HL-60/S4 treated with phorbol 12-myristate 13-acetate at 8.2 ng/mL for 4 days and 3 days (cell line): Measurements from ENCODE around the gene SLCO3A1.

Source experiments
- in situ Hi-C: fragments of 300-500 bp; cut with MboI; formaldehyde crosslinking; loops from 2 replicates; pipeline ENCODE4 v1.15.0; 2022; ENCODE audit warnings: low sequenced_read_pairs

The SLCO3A1 gene

GRCh38 chr15:92112180-92112579 lies 258.7 kb downstream of the SLCO3A1 start:
- in situ Hi-C loops, result loop anchor here (25.0 kb wide), 1 partner anchor 600 kb away; no protein-coding TSS in a partner anchor

GRCh38 chr15:92112711-92113110 lies 259.2 kb downstream of the SLCO3A1 start:
- in situ Hi-C loops, result loop anchor here (25.0 kb wide), 1 partner anchor 600 kb away; no protein-coding TSS in a partner anchor

GRCh38 chr15:92113832-92114231 lies 260.3 kb downstream of the SLCO3A1 start:
- in situ Hi-C loops, result loop anchor here (25.0 kb wide), 1 partner anchor 598 kb away; no protein-coding TSS in a partner anchor

GRCh38 chr15:92115834-92116233 lies 262.3 kb downstream of the SLCO3A1 start:
- in situ Hi-C loops, result loop anchor here (25.0 kb wide), 1 partner anchor 596 kb away; no protein-coding TSS in a partner anchor

- in situ Hi-C loops, result loop anchor here (25.0 kb wide), 1 partner anchor 596 kb away; no protein-coding TSS in a partner anchor
Measured at GRCh38 chr15:92116330-92116729, 262.8 kb downstream of the SLCO3A1 start.

- in situ Hi-C loops, result loop anchor here (25.0 kb wide), 1 partner anchor 595 kb away; no protein-coding TSS in a partner anchor
Measured at GRCh38 chr15:92117261-92117731, 263.8 kb downstream of the SLCO3A1 start.

- in situ Hi-C loops, result loop anchor here (25.0 kb wide), 1 partner anchor 594 kb away; no protein-coding TSS in a partner anchor
Measured at GRCh38 chr15:92118162-92118935, 264.8 kb downstream of the SLCO3A1 start.

GRCh38 chr15:92118936-92119325 lies 265.4 kb downstream of the SLCO3A1 start:
- in situ Hi-C loops, result loop anchor here (25.0 kb wide), 1 partner anchor 593 kb away; no protein-coding TSS in a partner anchor

- in situ Hi-C loops, result loop anchor here (25.0 kb wide), 1 partner anchor 592 kb away; no protein-coding TSS in a partner anchor
Measured at GRCh38 chr15:92120094-92120795, 266.7 kb downstream of the SLCO3A1 start.

GRCh38 chr15:92121047-92121446 lies 267.5 kb downstream of the SLCO3A1 start:
- in situ Hi-C loops, result loop anchor here (25.0 kb wide), 1 partner anchor 591 kb away; no protein-coding TSS in a partner anchor

- in situ Hi-C loops, result loop anchor here (25.0 kb wide), 1 partner anchor 590 kb away; no protein-coding TSS in a partner anchor
Measured at GRCh38 chr15:92122259-92122658, 268.8 kb downstream of the SLCO3A1 start.

GRCh38 chr15:92123962-92124656 lies 270.6 kb downstream of the SLCO3A1 start:
- in situ Hi-C loops, result loop anchor here (25.0 kb wide), 1 partner anchor 588 kb away; no protein-coding TSS in a partner anchor

- in situ Hi-C loops, result loop anchor here (25.0 kb wide), 1 partner anchor 588 kb away; no protein-coding TSS in a partner anchor
Measured at GRCh38 chr15:92124657-92125010, 271.1 kb downstream of the SLCO3A1 start.

GRCh38 chr15:92128788-92129187 lies 275.3 kb downstream of the SLCO3A1 start:
- in situ Hi-C loops, result no loop called here

GRCh38 chr15:92130244-92130643 lies 276.7 kb downstream of the SLCO3A1 start:
- in situ Hi-C loops, result no loop called here

- in situ Hi-C loops, result no loop called here
Measured at GRCh38 chr15:92130906-92131305, 277.4 kb downstream of the SLCO3A1 start.

- in situ Hi-C loops, result no loop called here
Measured at GRCh38 chr15:92132982-92133755, 279.7 kb downstream of the SLCO3A1 start.

- in situ Hi-C loops, result no loop called here
Measured at GRCh38 chr15:92140796-92141195, 287.3 kb downstream of the SLCO3A1 start.

GRCh38 chr15:92141607-92142006 lies 288.1 kb downstream of the SLCO3A1 start:
- in situ Hi-C loops, result no loop called here
